DND-41 (cell line): ENCODE results near the gene ZNF180.
"Not testable (repeated sequence)": the region's sequence is repeated elsewhere in the genome, so short reads cannot be mapped to it uniquely, and the experiment has no call there.

ENCODE experiments used
- ATAC-seq: fragments of 200-7000 bp; cut with Tn5 transposase; 3 replicates; pipeline ENCODE4 v1.9.1; 2021; ENCODE audit warnings: low read depth; ENCODE audit not compliant: insufficient read depth
- DNase-seq: peaks from one replicate; pipeline ENCODE4 v3.0.0-alpha.2; 2020
- H2AFZ ChIP-seq: 2 replicates; pipeline ENCODE4 v1.6.0; 2012; ENCODE audit warnings: low read depth, low read length
- H3K27ac ChIP-seq: 2 replicates; pipeline ENCODE4 v1.5.1; 2012; ENCODE audit warnings: low read length, inconsistent platforms
- H3K27me3 ChIP-seq: fragments of 200-600 bp; sonication (generic); 2 replicates; pipeline ENCODE4 v1.6.0; 2012; ENCODE audit warnings: low read length, mild to moderate bottlenecking, inconsistent platforms; ENCODE audit not compliant: insufficient read depth, poor library complexity
- H3K36me3 ChIP-seq: 2 replicates; pipeline ENCODE4 v1.5.1; 2012; ENCODE audit warnings: low read length, inconsistent platforms; ENCODE audit not compliant: insufficient read depth
- H3K4me1 ChIP-seq: 2 replicates; pipeline ENCODE4 v1.5.1; 2012; ENCODE audit warnings: mild to moderate bottlenecking, low read length; ENCODE audit not compliant: insufficient read depth
- H3K4me2 ChIP-seq: 2 replicates; pipeline ENCODE4 v1.6.0; 2012; ENCODE audit warnings: mild to moderate bottlenecking, moderate library complexity, low read length, inconsistent platforms; ENCODE audit not compliant: insufficient read depth
- H3K4me3 ChIP-seq, 2 experiments: fragments of 200-600 bp in 1 of 2; shearing (Covaris generic) in 1 of 2; 2 replicates each; pipeline ENCODE4 v1.5.1; 2012 to 2016; ENCODE audit warnings: inconsistent platforms in 2 of 2, low read length in 2 of 2, mild to moderate bottlenecking in 2 of 2, low read depth in 1 of 2, moderate library complexity in 1 of 2
- H3K79me2 ChIP-seq: 2 replicates; pipeline ENCODE4 v1.6.0; 2012; ENCODE audit warnings: low read length, inconsistent platforms; ENCODE audit not compliant: insufficient read depth
- H3K9ac ChIP-seq: 2 replicates; pipeline ENCODE4 v1.6.0; 2012; ENCODE audit warnings: low read depth, mild to moderate bottlenecking, inconsistent platforms, low read length, moderate library complexity
- H3K9me3 ChIP-seq: 2 replicates; pipeline ENCODE4 v1.5.1; 2012; ENCODE audit warnings: low read length, moderate library complexity, mild to moderate bottlenecking, inconsistent platforms; ENCODE audit not compliant: insufficient read depth, severe bottlenecking
- H4K20me1 ChIP-seq: 2 replicates; pipeline ENCODE4 v1.6.0; 2012; ENCODE audit warnings: low read length; ENCODE audit not compliant: insufficient read depth
- EZH2 ChIP-seq: IDR thresholded peaks from 3 replicates; pipeline ENCODE4 v1.6.1; 2012; ENCODE audit warnings: borderline replicate concordance, low read depth, mild to moderate bottlenecking, moderate library complexity, low read length, inconsistent platforms; ENCODE audit not compliant: severe bottlenecking
- TF ChIP-seq, protein P1 (sequence below): IDR thresholded peaks from 2 replicates; pipeline ENCODE4 v1.5.1; 2012; ENCODE audit warnings: borderline replicate concordance, low read length, moderate library complexity, mild to moderate bottlenecking; ENCODE audit not compliant: poor library complexity, severe bottlenecking; ENCODE audit errors: extremely low read depth

The ZNF180 gene

GRCh38 chr19:44456016-44456415 is 44.3 kb downstream of the ZNF180 start:
- not testable (repeated sequence) for H4K20me1 ChIP-seq, H3K4me2 ChIP-seq, H3K4me1 ChIP-seq, H3K27ac ChIP-seq, H3K4me3 ChIP-seq, H3K36me3 ChIP-seq, H3K27me3 ChIP-seq, DNase-seq, H3K79me2 ChIP-seq, H3K9ac ChIP-seq, ATAC-seq, H2AFZ ChIP-seq, H3K9me3 ChIP-seq

DNA sequence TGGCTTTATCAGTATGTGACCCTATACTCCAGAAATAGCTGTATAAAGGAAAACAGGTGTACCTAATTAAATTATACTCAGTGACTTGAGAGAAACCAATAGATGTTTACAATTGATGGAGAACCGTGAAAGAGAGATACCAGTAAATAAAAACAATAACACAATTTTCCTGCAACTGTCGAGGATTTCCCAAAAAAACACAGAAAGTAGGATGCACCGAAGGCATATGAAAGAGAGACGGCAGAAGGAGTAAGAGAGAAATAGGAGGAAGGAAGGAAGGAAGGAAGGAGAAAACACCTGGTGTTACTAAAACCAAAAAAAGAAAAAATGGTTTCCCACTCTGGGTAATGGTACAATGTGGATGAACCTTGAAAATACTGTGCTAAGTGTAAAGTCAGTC is 45.2 kb downstream of the ZNF180 start:
- H4K20me1 ChIP-seq: no peaks in the 10 kb centered on the region
- H3K9me3 ChIP-seq: peaks cover 7% of the 10 kb centered on the region

DNA sequence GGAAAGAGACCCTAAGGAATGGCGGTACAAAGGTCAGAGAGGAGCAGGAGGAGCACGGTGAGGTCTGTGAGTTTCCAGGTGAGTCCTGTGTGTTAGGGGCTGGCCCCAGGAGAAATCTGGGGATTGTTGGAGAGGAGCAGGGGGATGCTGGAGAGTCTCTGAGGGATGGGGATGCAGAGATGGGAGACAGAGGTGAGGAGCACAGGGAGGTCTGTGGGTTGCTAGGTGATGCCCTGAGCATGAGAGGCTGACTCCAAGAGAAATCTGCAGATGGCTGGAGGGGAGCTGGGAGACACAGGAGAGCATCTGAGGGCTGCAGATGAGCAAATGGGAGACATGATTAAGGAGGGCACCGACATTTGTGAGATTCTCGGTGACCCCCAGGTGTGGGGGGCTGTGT is 48.0 kb downstream of the ZNF180 start:
- H4K20me1 ChIP-seq: no peaks in the 10 kb centered on the region
- no peaks in the 10 kb centered on the region for H3K79me2 ChIP-seq
- H3K9me3 ChIP-seq: peaks cover 17% of the 10 kb centered on the region
- H3K36me3 ChIP-seq: no peaks in the 10 kb centered on the region
- H3K27me3 ChIP-seq: no peaks in the 10 kb centered on the region
- H3K4me3 ChIP-seq: no peak overlapping the region
- no peak for DNase-seq
- ATAC-seq: no peak
- H2AFZ ChIP-seq: no peak overlapping the region
- H3K4me1 ChIP-seq: no peaks in the 10 kb centered on the region
- no peak overlapping the region for H3K4me2 ChIP-seq
- TF ChIP-seq, protein P1, sequence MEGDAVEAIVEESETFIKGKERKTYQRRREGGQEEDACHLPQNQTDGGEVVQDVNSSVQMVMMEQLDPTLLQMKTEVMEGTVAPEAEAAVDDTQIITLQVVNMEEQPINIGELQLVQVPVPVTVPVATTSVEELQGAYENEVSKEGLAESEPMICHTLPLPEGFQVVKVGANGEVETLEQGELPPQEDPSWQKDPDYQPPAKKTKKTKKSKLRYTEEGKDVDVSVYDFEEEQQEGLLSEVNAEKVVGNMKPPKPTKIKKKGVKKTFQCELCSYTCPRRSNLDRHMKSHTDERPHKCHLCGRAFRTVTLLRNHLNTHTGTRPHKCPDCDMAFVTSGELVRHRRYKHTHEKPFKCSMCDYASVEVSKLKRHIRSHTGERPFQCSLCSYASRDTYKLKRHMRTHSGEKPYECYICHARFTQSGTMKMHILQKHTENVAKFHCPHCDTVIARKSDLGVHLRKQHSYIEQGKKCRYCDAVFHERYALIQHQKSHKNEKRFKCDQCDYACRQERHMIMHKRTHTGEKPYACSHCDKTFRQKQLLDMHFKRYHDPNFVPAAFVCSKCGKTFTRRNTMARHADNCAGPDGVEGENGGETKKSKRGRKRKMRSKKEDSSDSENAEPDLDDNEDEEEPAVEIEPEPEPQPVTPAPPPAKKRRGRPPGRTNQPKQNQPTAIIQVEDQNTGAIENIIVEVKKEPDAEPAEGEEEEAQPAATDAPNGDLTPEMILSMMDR: no peak
- TF ChIP-seq EZH2: no peak
- H3K27ac ChIP-seq: no peak overlapping the region
- H3K9ac ChIP-seq: no peak overlapping the region

More for the DNA sequence above, 45.2 kb downstream of the ZNF180 start:
- ATAC-seq (no peak), DNase-seq (no peak)
- no peaks in the 10 kb centered on the region for H3K4me1 ChIP-seq
- H3K36me3 ChIP-seq: no peaks in the 10 kb centered on the region
- H3K9ac ChIP-seq: no peak overlapping the region
- no peak overlapping the region for H3K4me2 ChIP-seq
- H3K27me3 ChIP-seq: no peaks in the 10 kb centered on the region
- TF ChIP-seq EZH2: no peak
- TF ChIP-seq, protein P1: no peak
- no peak overlapping the region for H3K4me3 ChIP-seq
- no peak overlapping the region for H3K27ac ChIP-seq
- H2AFZ ChIP-seq: no peak overlapping the region
- no peaks in the 10 kb centered on the region for H3K79me2 ChIP-seq

GRCh38 chr19:44451687-44452086 is 48.6 kb downstream of the ZNF180 start:
- no peak overlapping the region for H3K9ac ChIP-seq
- TF ChIP-seq, protein P1: no peak
- TF ChIP-seq EZH2: no peak
- H3K27me3 ChIP-seq: no peaks in the 10 kb centered on the region
- H3K79me2 ChIP-seq: no peaks in the 10 kb centered on the region
- DNase-seq: no peak
- no peak for ATAC-seq
- H3K9me3 ChIP-seq: peaks cover 20% of the 10 kb centered on the region
- no peaks in the 10 kb centered on the region for H3K36me3 ChIP-seq
- H3K4me1 ChIP-seq: no peaks in the 10 kb centered on the region
- no peak overlapping the region for H3K27ac ChIP-seq
- H3K4me3 ChIP-seq: no peak overlapping the region
- H3K4me2 ChIP-seq: no peak overlapping the region
- no peaks in the 10 kb centered on the region for H4K20me1 ChIP-seq
- no peak overlapping the region for H2AFZ ChIP-seq
